Karpas-422 (cell line): ENCODE results near the gene MIGA1. TPM values are rescaled to one million over a fixed set of nuclear protein-coding genes. Genes with fewer than 3 reads are reported as not detected.

ENCODE experiments used
- DNase-seq: peaks from one replicate; pipeline ENCODE4 v3.0.0-alpha.2; 2015
- H2AFZ ChIP-seq: fragments of 200-600 bp; sonication (generic); 2 replicates; pipeline ENCODE4 v1.6.1; 2014; ENCODE audit warnings: antibody characterized with exemption, low read length, mixed read lengths
- H3K27ac ChIP-seq: fragments of 200-600 bp; sonication (generic); 2 replicates; pipeline ENCODE4 v1.5.1; 2014; ENCODE audit warnings: mild to moderate bottlenecking, low read length, moderate library complexity
- H3K27me3 ChIP-seq: fragments of 200-600 bp; sonication (generic); 2 replicates; pipeline ENCODE4 v1.6.1; 2014; ENCODE audit warnings: low read length, mixed read lengths
- H3K36me3 ChIP-seq: fragments of 200-600 bp; sonication (generic); 2 replicates; pipeline ENCODE4 v1.6.1; 2014; ENCODE audit warnings: low read length, mixed read lengths; ENCODE audit not compliant: insufficient read depth
- H3K4me1 ChIP-seq: fragments of 200-600 bp; sonication (generic); 2 replicates; pipeline ENCODE4 v1.6.1; 2014; ENCODE audit warnings: mild to moderate bottlenecking, low read length, mixed read lengths
- H3K4me2 ChIP-seq: fragments of 200-600 bp; sonication (generic); 2 replicates; pipeline ENCODE4 v1.6.1; 2014; ENCODE audit warnings: low read length, low read depth, mild to moderate bottlenecking; ENCODE audit not compliant: poor library complexity, severe bottlenecking
- H3K4me3 ChIP-seq: fragments of 200-600 bp; sonication (generic); 2 replicates; pipeline ENCODE4 v1.5.1; 2014; ENCODE audit warnings: mild to moderate bottlenecking, antibody characterized with exemption, low read length, mixed read lengths
- H3K79me2 ChIP-seq: fragments of 200-600 bp; sonication (generic); 2 replicates; pipeline ENCODE4 v1.6.1; 2014; ENCODE audit warnings: mild to moderate bottlenecking, low read length, mixed read lengths
- H3K9ac ChIP-seq: fragments of 200-600 bp; sonication (generic); 2 replicates; pipeline ENCODE4 v1.6.0; 2014; ENCODE audit warnings: low read length
- H3K9me2 ChIP-seq: fragments of 200-600 bp; sonication (generic), shearing (Covaris generic); replicated peaks from 2 replicates; pipeline ENCODE4 v1.6.0; 2014; ENCODE audit warnings: mild to moderate bottlenecking, low read length, moderate library complexity; ENCODE audit not compliant: insufficient read depth
- H3K9me3 ChIP-seq: fragments of 300-700, 200-600 bp; sonication (generic); 2 replicates; pipeline ENCODE4 v1.6.1; 2014; ENCODE audit warnings: low read length, mixed read lengths
- H4K20me1 ChIP-seq: fragments of 200-600 bp; sonication (generic); 2 replicates; pipeline ENCODE4 v1.6.1; 2014; ENCODE audit warnings: mild to moderate bottlenecking, antibody characterized with exemption, low read length, low read depth; ENCODE audit not compliant: insufficient read depth
- total RNA-seq: library from RNA; depleted of rRNA; stranded (reverse); fragments of >200 nt; shearing (Covaris generic); gene quantifications from 2 replicates; pipeline ENCODE4 v1.2.3, GENCODE V29; 2014; ENCODE audit warnings: low replicate concordance

Gene MIGA1
- total RNA-seq, 1 experiment from 2014 or later: 7.5 TPM

GRCh38 chr1:77828098-77828497 lies 48.6 kb downstream of the MIGA1 start:
- Histone ChIP-seq H3K27ac (no peak overlapping the region), H3K4me2 (no peak overlapping the region), H3K4me3 (no peak overlapping the region), H4K20me1 (no peaks in the 10 kb centered on the region), H3K4me1 (peaks cover 66% of the 10 kb centered on the region), H3K27me3 (no peaks in the 10 kb centered on the region), H3K79me2 (0 out of 2 replicates have a peak, but pooled peaks cover 4% of the 10 kb centered on the region), H2AFZ (no peak overlapping the region), H3K36me3 (no peaks in the 10 kb centered on the region), H3K9me2 (no peaks in the 10 kb centered on the region), H3K9ac (no peak overlapping the region), H3K9me3 (no peaks in the 10 kb centered on the region)
- no peak for DNase-seq

- Histone ChIP-seq H3K9me2 (no peaks in the 10 kb centered on the region), H3K4me1 (peaks cover 48% of the 10 kb centered on the region), H3K27me3 (no peaks in the 10 kb centered on the region), H3K4me2 (peak overlapping the region; percentile 26), H2AFZ (no peak overlapping the region), H3K9ac (no peak overlapping the region), H3K4me3 (no peak overlapping the region), H3K27ac (peak overlapping the region; percentile 46; the same call in 1 of the 2 replicates), H4K20me1 (no peaks in the 10 kb centered on the region), H3K79me2 (0 out of 2 replicates have a peak, but pooled peaks cover 4% of the 10 kb centered on the region), H3K36me3 (no peaks in the 10 kb centered on the region), H3K9me3 (no peaks in the 10 kb centered on the region)
- peak; percentile 52 for DNase-seq
Observed at GRCh38 chr1:77829851-77830250, 50.4 kb downstream of the MIGA1 start.

- Histone ChIP-seq H3K27ac (peak overlapping the region; percentile 46; the same call in 1 of the 2 replicates), H3K9me2 (no peaks in the 10 kb centered on the region), H3K9ac (no peak overlapping the region), H3K9me3 (no peaks in the 10 kb centered on the region), H3K27me3 (no peaks in the 10 kb centered on the region), H3K4me1 (peaks cover 37% of the 10 kb centered on the region), H2AFZ (no peak overlapping the region), H3K79me2 (0 out of 2 replicates have a peak, but pooled peaks cover 4% of the 10 kb centered on the region), H4K20me1 (no peaks in the 10 kb centered on the region), H3K36me3 (no peaks in the 10 kb centered on the region), H3K4me2 (no peak overlapping the region), H3K4me3 (no peak overlapping the region)
- no peak for DNase-seq
Observed at GRCh38 chr1:77830946-77831345, 51.5 kb downstream of the MIGA1 start.

- Histone ChIP-seq H3K79me2 (0 out of 2 replicates have a peak, but pooled peaks cover 4% of the 10 kb centered on the region), H3K9me2 (no peaks in the 10 kb centered on the region), H3K36me3 (no peaks in the 10 kb centered on the region), H3K4me3 (no peak overlapping the region), H3K4me2 (no peak overlapping the region), H3K27me3 (no peaks in the 10 kb centered on the region), H2AFZ (no peak overlapping the region), H3K27ac (no peak overlapping the region; the same call in 1 of the 2 replicates), H3K9ac (no peak overlapping the region), H4K20me1 (no peaks in the 10 kb centered on the region), H3K4me1 (peaks cover 36% of the 10 kb centered on the region), H3K9me3 (no peaks in the 10 kb centered on the region)
- no peak for DNase-seq
Observed at GRCh38 chr1:77831566-77831965, 52.1 kb downstream of the MIGA1 start.

- no peak overlapping the region for H3K4me2 ChIP-seq
- H3K27ac ChIP-seq: peak overlapping the region; percentile 3; the same call in 1 of the 2 replicates
- H3K79me2 ChIP-seq: 0 out of 2 replicates have a peak, but pooled peaks cover 4% of the 10 kb centered on the region
Observed at GRCh38 chr1:77831976-77832711, 52.7 kb downstream of the MIGA1 start.

GRCh38 chr1:77832901-77833300 lies 53.5 kb downstream of the MIGA1 start:
- no peak for DNase-seq
- H3K9ac ChIP-seq: no peak overlapping the region
- H3K27me3 ChIP-seq: no peaks in the 10 kb centered on the region
- no peak overlapping the region for H3K4me2 ChIP-seq
- H3K4me1 ChIP-seq: peaks cover 36% of the 10 kb centered on the region
- H3K36me3 ChIP-seq: no peaks in the 10 kb centered on the region
- 0 out of 2 replicates have a peak overlapping the region, but pooled peaks have one; percentile 3 for H3K27ac ChIP-seq
- no peaks in the 10 kb centered on the region for H4K20me1 ChIP-seq
- H3K9me3 ChIP-seq: no peaks in the 10 kb centered on the region
- H3K9me2 ChIP-seq: no peaks in the 10 kb centered on the region
- no peak overlapping the region for H3K4me3 ChIP-seq
- H2AFZ ChIP-seq: no peak overlapping the region
- H3K79me2 ChIP-seq: 0 out of 2 replicates have a peak, but pooled peaks cover 4% of the 10 kb centered on the region

More at GRCh38 chr1:77831976-77832711, 52.7 kb downstream of the MIGA1 start:
- no peak for DNase-seq
- Histone ChIP-seq H2AFZ (no peak overlapping the region), H3K9me2 (no peaks in the 10 kb centered on the region), H3K4me3 (no peak overlapping the region), H3K36me3 (no peaks in the 10 kb centered on the region), H3K4me1 (peaks cover 36% of the 10 kb centered on the region), H3K9ac (no peak overlapping the region), H3K9me3 (no peaks in the 10 kb centered on the region), H4K20me1 (no peaks in the 10 kb centered on the region), H3K27me3 (no peaks in the 10 kb centered on the region)

GRCh38 chr1:77833521-77834100 lies 54.2 kb downstream of the MIGA1 start:
- Histone ChIP-seq H3K9ac (no peak overlapping the region), H3K4me1 (peaks cover 36% of the 10 kb centered on the region), H3K36me3 (no peaks in the 10 kb centered on the region), H3K27me3 (no peaks in the 10 kb centered on the region), H2AFZ (no peak overlapping the region), H3K4me2 (no peak overlapping the region), H3K4me3 (no peak overlapping the region), H3K9me3 (no peaks in the 10 kb centered on the region), H3K9me2 (no peaks in the 10 kb centered on the region), H3K27ac (no peak overlapping the region), H4K20me1 (no peaks in the 10 kb centered on the region), H3K79me2 (0 out of 2 replicates have a peak, but pooled peaks cover 4% of the 10 kb centered on the region)
- no peak for DNase-seq

GRCh38 chr1:77834771-77835334 lies 55.4 kb downstream of the MIGA1 start:
- H3K4me2 ChIP-seq: no peak overlapping the region
- no peaks in the 10 kb centered on the region for H3K9me2 ChIP-seq
- peaks cover 29% of the 10 kb centered on the region for H3K4me1 ChIP-seq
- no peak overlapping the region for H3K9ac ChIP-seq
- H2AFZ ChIP-seq: no peak overlapping the region
- no peak overlapping the region for H3K4me3 ChIP-seq
- no peak overlapping the region for H3K27ac ChIP-seq
- no peaks in the 10 kb centered on the region for H4K20me1 ChIP-seq
- no peak for DNase-seq
- no peaks in the 10 kb centered on the region for H3K27me3 ChIP-seq
- H3K79me2 ChIP-seq: 0 out of 2 replicates have a peak, but pooled peaks cover 4% of the 10 kb centered on the region
- no peaks in the 10 kb centered on the region for H3K9me3 ChIP-seq
- no peaks in the 10 kb centered on the region for H3K36me3 ChIP-seq
